ENCODE measurements around the gene CYP1B1. TPM values are rescaled to one million over a fixed set of nuclear protein-coding genes. Genes with fewer than 3 reads are reported as not detected.

Gene CYP1B1
- total and polyA plus RNA-seq, 2 of the 13 experiments (the other 11 are each of a cell fraction or from before 2014, with no cell fraction given): not detected

DNA sequence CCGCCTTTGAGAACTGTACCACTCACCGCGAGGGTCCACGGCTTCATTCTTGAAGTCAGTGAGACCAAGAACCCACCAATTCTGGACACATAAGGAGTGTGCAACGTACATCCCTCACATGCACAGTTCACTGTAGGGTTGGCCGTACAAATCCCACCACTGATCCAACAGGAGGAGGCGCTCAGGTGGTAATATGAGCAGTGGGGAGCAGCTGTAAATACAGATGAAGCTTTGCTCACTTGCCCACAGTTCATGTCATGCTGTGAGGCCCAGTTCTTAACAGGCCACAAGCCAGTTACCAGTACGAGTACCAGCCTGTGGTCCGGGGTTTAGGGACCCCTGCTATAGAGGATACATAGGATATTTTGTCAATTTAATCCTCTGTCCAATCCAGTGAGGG lies 54.4 kb downstream of the CYP1B1 start:
- DNase-seq (ENCODE audit: low spot score) (no peak), ATAC-seq (peak; percentile 52), FAIRE-seq (no peak)
- WGBS (ENCODE audit: low lambda C conversion rate): 57% methylated on average over 8 of the region's 9 CpGs
- no peak overlapping the region for H3K4me2 ChIP-seq (ENCODE audit: low read depth, low read length)
- no peaks in the 10 kb centered on the region for H3K9me3 ChIP-seq (ENCODE audit: low read length)
- no peak overlapping the region for H3K9ac ChIP-seq (ENCODE audit: insufficient read depth, low read depth, low read length)
- H3K79me2 ChIP-seq (ENCODE audit: insufficient read depth, low read length): no peaks in the 10 kb centered on the region
- H3K4me1 ChIP-seq (ENCODE audit: insufficient read depth, low read length): no peaks in the 10 kb centered on the region
- H3K36me3 ChIP-seq (replicated peaks in 1 of 2; ENCODE audit: control insufficient read depth in 1 of 2, insufficient read depth in 2 of 2, low read length in 2 of 2): no peaks in the 10 kb centered on the region
- peaks cover 0 to 6% of the 10 kb centered on the region in 2 experiments; a peak in 1 of 5 replicates for H3K27me3 ChIP-seq (ENCODE audit: control insufficient read depth in 1 of 2, insufficient read depth in 2 of 2, low read length in 2 of 2)
- in situ Hi-C loops (cut with HindIII; ENCODE audit: extremely low pct_ligation_motif_present, low pct_unique_long_range_greater_than_20kb): no loop called here
- no peak overlapping the region for H2AFZ ChIP-seq (ENCODE audit: low read length)
- POLR2A ChIA-PET: no interaction called here
- intact Hi-C loops (cut with micrococcal nuclease; ENCODE audit: unreplicated experiment): no loop called here
- no peaks in the 10 kb centered on the region for H4K20me1 ChIP-seq (ENCODE audit: insufficient read depth, low read length)
- CTCF ChIA-PET (ENCODE audit: low intra/inter-chr PET ratio, low total read pairs): no interaction called here
- TF ChIP-seq ZNF34 (CRISPR knock-in tag; IDR thresholded peaks at IDR 0.05; ENCODE audit: borderline replicate concordance) (no peak), ATF3 (CRISPR knock-in tag; IDR thresholded peaks at IDR 0.05) (no peak), FOSL1 (CRISPR knock-in tag; IDR thresholded peaks at IDR 0.05; ENCODE audit: borderline replicate concordance) (no peak), ZBTB1 (CRISPR knock-in tag; IDR thresholded peaks at IDR 0.05; ENCODE audit: borderline replicate concordance) (no peak), HES4 (CRISPR knock-in tag; IDR thresholded peaks at IDR 0.05; ENCODE audit: borderline replicate concordance) (no peak), ZNF709 (CRISPR knock-in tag; IDR thresholded peaks at IDR 0.05) (no peak), ZNF800 (CRISPR knock-in tag; IDR thresholded peaks at IDR 0.05) (no peak), ZNF670 (CRISPR knock-in tag; IDR thresholded peaks at IDR 0.05; ENCODE audit: borderline replicate concordance) (no peak), SAP130 (CRISPR knock-in tag; IDR thresholded peaks at IDR 0.05; ENCODE audit: low read depth) (no peak), KAT2B (IDR thresholded peaks at IDR 0.05; ENCODE audit: borderline replicate concordance, low read depth, low read length) (no peak), ARID2 (CRISPR knock-in tag; IDR thresholded peaks at IDR 0.05; ENCODE audit: borderline replicate concordance) (no peak), ZNF383 (CRISPR knock-in tag; IDR thresholded peaks at IDR 0.05; ENCODE audit: borderline replicate concordance) (no peak), KMT2B (CRISPR knock-in tag; IDR thresholded peaks at IDR 0.05) (no peak)
- TF ChIP-seq, protein P1, sequence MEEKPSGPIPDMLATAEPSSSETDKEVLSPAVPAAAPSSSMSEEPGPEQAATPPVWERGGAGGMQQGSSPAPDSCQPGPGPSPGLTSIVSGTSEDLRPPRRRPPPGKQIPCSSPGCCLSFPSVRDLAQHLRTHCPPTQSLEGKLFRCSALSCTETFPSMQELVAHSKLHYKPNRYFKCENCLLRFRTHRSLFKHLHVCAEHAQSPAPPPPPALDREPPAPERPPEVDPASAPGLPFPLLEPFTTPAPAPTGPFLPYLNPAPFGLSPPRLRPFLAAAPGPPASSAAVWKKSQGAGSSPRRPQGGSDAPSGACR (CRISPR knock-in tag; IDR thresholded peaks at IDR 0.05): no peak
- TF ChIP-seq, protein P2, sequence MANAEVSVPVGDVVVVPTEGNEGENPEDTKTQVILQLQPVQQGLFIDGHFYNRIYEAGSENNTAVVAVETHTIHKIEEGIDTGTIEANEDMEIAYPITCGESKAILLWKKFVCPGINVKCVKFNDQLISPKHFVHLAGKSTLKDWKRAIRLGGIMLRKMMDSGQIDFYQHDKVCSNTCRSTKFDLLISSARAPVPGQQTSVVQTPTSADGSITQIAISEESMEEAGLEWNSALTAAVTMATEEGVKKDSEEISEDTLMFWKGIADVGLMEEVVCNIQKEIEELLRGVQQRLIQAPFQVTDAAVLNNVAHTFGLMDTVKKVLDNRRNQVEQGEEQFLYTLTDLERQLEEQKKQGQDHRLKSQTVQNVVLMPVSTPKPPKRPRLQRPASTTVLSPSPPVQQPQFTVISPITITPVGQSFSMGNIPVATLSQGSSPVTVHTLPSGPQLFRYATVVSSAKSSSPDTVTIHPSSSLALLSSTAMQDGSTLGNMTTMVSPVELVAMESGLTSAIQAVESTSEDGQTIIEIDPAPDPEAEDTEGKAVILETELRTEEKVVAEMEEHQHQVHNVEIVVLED (CRISPR knock-in tag; IDR thresholded peaks at IDR 0.05; ENCODE audit: borderline replicate concordance): no peak
- TF ChIP-seq, protein P3, sequence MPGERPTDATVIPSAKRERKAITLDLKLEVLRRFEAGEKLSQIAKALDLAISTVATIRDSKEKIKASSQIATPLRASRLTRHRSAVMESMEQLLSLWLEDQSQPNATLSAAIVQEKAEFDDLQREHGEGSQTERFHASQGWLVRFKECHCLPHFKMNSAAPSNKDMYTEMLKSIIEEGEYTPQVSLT (CRISPR knock-in tag; IDR thresholded peaks at IDR 0.05; ENCODE audit: borderline replicate concordance, low read depth): no peak
- no peak overlapping the region for H3K4me3 ChIP-seq (replicated peaks in 1 of 3; ENCODE audit: insufficient read depth in 1 of 3, low read depth in 2 of 3, low read length in 3 of 3)
- no peak overlapping the region for H3K27ac ChIP-seq (ENCODE audit: extremely low read length, insufficient read depth, low read length)
- no TSS peak for BruUV-seq (replicated peaks)
